Colonic mucosa (tissue), 4 donors: ENCODE results near the gene PCDH15. TPM values are rescaled to one million over a fixed set of nuclear protein-coding genes. Genes with fewer than 3 reads are reported as not detected.

Experiments used
- DNase-seq: peaks from one replicate; pipeline ENCODE4 v3.0.0-alpha.2; 2020
- H3K27ac ChIP-seq: fragments of 200-600 bp; one replicate; pipeline ENCODE4 v1.8.0; 2021
- H3K27me3 ChIP-seq: fragments of 200-600 bp; one replicate; pipeline ENCODE4 v1.8.0; 2021
- H3K36me3 ChIP-seq: fragments of 200-600 bp; one replicate; pipeline ENCODE4 v1.8.0; 2021
- H3K4me1 ChIP-seq: fragments of 200-600 bp; one replicate; pipeline ENCODE4 v1.8.0; 2021; ENCODE audit warnings: mild to moderate bottlenecking
- H3K4me3 ChIP-seq: fragments of 200-600 bp; one replicate; pipeline ENCODE4 v1.8.0; 2021
- H3K9ac ChIP-seq, 2 donors: one replicate each; pipeline ENCODE4 v1.7.0; 2013; ENCODE audit warnings: control low read depth in 2 of 2, low read depth in 2 of 2, low read length in 2 of 2
- H3K9me3 ChIP-seq: fragments of 200-600 bp; one replicate; pipeline ENCODE4 v1.8.0; 2021
- intact Hi-C: fragments of 100-400 bp; cut with DNase I; formaldehyde crosslinking; loops from one replicate; pipeline ENCODE4 v1.14.1; 2022
- microRNA-seq: library from miRNA; unstranded; fragments of <30 nt; microRNA quantifications from one replicate; pipeline ENCODE4, GENCODE V29; 2019
- total RNA-seq, 2 donors: library from RNA; stranded (reverse); fragmentation: NEBNext Ultra II Directional in 1 of 2; extraction: Animal tissue kit (Norgen Biotek cat#: 25700) in 1 of 2; gene quantifications; one replicate each; pipeline ENCODE4 v1.2.1, GENCODE V29; 2021
- TF ChIP-seq, protein P1 (sequence below): fragments of 200-600 bp; IDR thresholded peaks from one replicate; pipeline ENCODE4 v1.8.0; 2022; ENCODE audit warnings: antibody characterized with exemption, mild to moderate bottlenecking
- donor health status: healthy.
- donor health status: DM: no; HTN: no; CAD: no.
- donor health status: DM: no; HTN: no; CAD: no.

Gene PCDH15
- total RNA-seq, 2 donors from 2014 or later = not detected

- no peak for DNase-seq
- H3K27me3 ChIP-seq = no peaks in the 10 kb centered on the region
- intact Hi-C loops = no loop called here
- H3K4me1 ChIP-seq = no peaks in the 10 kb centered on the region
- TF ChIP-seq, protein P1, sequence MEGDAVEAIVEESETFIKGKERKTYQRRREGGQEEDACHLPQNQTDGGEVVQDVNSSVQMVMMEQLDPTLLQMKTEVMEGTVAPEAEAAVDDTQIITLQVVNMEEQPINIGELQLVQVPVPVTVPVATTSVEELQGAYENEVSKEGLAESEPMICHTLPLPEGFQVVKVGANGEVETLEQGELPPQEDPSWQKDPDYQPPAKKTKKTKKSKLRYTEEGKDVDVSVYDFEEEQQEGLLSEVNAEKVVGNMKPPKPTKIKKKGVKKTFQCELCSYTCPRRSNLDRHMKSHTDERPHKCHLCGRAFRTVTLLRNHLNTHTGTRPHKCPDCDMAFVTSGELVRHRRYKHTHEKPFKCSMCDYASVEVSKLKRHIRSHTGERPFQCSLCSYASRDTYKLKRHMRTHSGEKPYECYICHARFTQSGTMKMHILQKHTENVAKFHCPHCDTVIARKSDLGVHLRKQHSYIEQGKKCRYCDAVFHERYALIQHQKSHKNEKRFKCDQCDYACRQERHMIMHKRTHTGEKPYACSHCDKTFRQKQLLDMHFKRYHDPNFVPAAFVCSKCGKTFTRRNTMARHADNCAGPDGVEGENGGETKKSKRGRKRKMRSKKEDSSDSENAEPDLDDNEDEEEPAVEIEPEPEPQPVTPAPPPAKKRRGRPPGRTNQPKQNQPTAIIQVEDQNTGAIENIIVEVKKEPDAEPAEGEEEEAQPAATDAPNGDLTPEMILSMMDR = no peak
- H3K36me3 ChIP-seq = no peaks in the 10 kb centered on the region
- H3K27ac ChIP-seq = no peak overlapping the region
- H3K9ac ChIP-seq = no peak overlapping the region
- no peaks in the 10 kb centered on the region for H3K9me3 ChIP-seq
- no peak overlapping the region for H3K4me3 ChIP-seq
These were observed 1029.3 kb downstream of the PCDH15 start for GRCh38 chr10:53771701-53772100.

- Histone ChIP-seq H3K4me1 (no peaks in the 10 kb centered on the region), H3K27me3 (no peaks in the 10 kb centered on the region), H3K27ac (no peak overlapping the region), H3K9me3 (no peaks in the 10 kb centered on the region), H3K9ac (no peak overlapping the region), H3K36me3 (no peaks in the 10 kb centered on the region), H3K4me3 (no peak overlapping the region)
- intact Hi-C loops = no loop called here
- TF ChIP-seq, protein P1 = no peak
- DNase-seq = no peak
These were observed 1030.1 kb downstream of the PCDH15 start for GRCh38 chr10:53770903-53771302.

- Histone ChIP-seq H3K9ac (no peak overlapping the region), H3K36me3 (no peaks in the 10 kb centered on the region), H3K9me3 (no peaks in the 10 kb centered on the region), H3K27me3 (no peaks in the 10 kb centered on the region), H3K4me3 (no peak overlapping the region), H3K4me1 (no peaks in the 10 kb centered on the region), H3K27ac (no peak overlapping the region)
- intact Hi-C loops = no loop called here
- TF ChIP-seq, protein P1 = no peak
- no peak for DNase-seq
These were observed 1035.7 kb downstream of the PCDH15 start for GRCh38 chr10:53765311-53765710.

DNA sequence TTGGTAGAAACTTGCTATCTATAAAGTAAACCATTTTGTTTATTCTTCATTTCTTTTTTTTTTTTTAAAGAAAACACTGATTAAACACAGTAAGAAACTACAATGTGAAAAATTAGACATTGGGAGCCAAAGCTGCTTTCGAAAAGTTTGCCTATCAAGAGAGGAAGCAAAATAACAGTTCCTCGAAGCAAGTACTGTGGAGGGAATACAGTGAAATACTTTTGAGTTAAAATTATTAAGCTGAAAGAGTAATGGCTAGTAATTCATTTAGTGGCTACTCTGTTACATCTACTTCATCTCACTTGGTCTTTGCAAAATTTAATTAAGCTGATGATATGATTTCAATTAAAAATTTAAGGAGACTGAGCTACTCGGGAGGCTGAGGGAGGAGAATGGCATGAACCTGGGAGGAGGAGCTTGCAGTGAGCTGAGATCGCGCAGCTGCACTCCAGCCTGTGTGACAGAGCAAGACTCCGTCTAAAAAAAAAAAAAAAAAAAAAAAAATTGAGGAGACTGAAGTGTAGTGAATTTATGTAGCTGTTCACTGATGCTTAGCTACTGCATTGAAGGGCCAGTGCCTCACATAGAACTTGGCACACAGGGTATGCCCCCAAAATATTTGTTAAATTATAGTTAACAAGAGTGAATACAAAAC, 1046.3 kb downstream of the PCDH15 start:
- H3K4me1 ChIP-seq = no peaks in the 10 kb centered on the region
- H3K9ac ChIP-seq = no peak overlapping the region
- H3K4me3 ChIP-seq = no peak overlapping the region
- no peaks in the 10 kb centered on the region for H3K27me3 ChIP-seq
- intact Hi-C loops = no loop called here
- H3K36me3 ChIP-seq = no peaks in the 10 kb centered on the region
- DNase-seq = no peak
- H3K27ac ChIP-seq = no peak overlapping the region
- TF ChIP-seq, protein P1 = no peak
- no peaks in the 10 kb centered on the region for H3K9me3 ChIP-seq

Small RNAs within 50 kb of the gene (microRNA-seq; reads per million reads assigned to microRNA genes)
- not detected for gene MIR548F1
